GM23338 (cell line): ENCODE measurements around the gene HTR4.
"Not testable (repeated sequence)": the region's sequence is repeated elsewhere in the genome, so short reads cannot be mapped to it uniquely, and the experiment has no call there.

Experiments used
- CREB1 ChIP-seq: fragments of 250-450 bp; sonication (Bioruptor Pico); IDR thresholded peaks from 2 replicates; pipeline ENCODE4 v1.5.0; 2020; ENCODE audit warnings: low read depth, mild to moderate bottlenecking, moderate library complexity
- EZH2 ChIP-seq: fragments of 200-600 bp; sonication (generic); IDR thresholded peaks from one replicate; pipeline ENCODE4 v1.8.0; 2017; ENCODE audit warnings: antibody characterized with exemption, mild to moderate bottlenecking, low read depth; ENCODE audit not compliant: unreplicated experiment
- EZH2phosphoT487 ChIP-seq: fragments of 200-600 bp; sonication (generic); IDR thresholded peaks from one replicate; pipeline ENCODE4 v1.8.1; 2018; ENCODE audit warnings: antibody characterized with exemption; ENCODE audit not compliant: unreplicated experiment
- JUNB ChIP-seq: IDR thresholded peaks from one replicate; pipeline ENCODE4 v1.6.1; 2016; ENCODE audit warnings: antibody characterized with exemption; ENCODE audit not compliant: unreplicated experiment
- NANOG ChIP-seq: IDR thresholded peaks from 2 replicates; pipeline ENCODE4 v1.6.1; 2016; ENCODE audit warnings: antibody characterized with exemption, borderline replicate concordance
- POLR2AphosphoS5 ChIP-seq: IDR thresholded peaks from 2 replicates; pipeline ENCODE4 v1.6.1; 2016; ENCODE audit warnings: antibody characterized with exemption, low read depth
- REST ChIP-seq: IDR thresholded peaks from one replicate; pipeline ENCODE4 v1.6.1; 2018; ENCODE audit warnings: antibody characterized with exemption; ENCODE audit not compliant: unreplicated experiment
- ZNF114 ChIP-seq: fragments of 250-450 bp; sonication (Bioruptor Pico); IDR thresholded peaks from 2 replicates; pipeline ENCODE4 v1.5.0; 2020; ENCODE audit warnings: mild to moderate bottlenecking, moderate library complexity
- ZNF462 ChIP-seq: fragments of 250-450 bp; sonication (Bioruptor Pico); IDR thresholded peaks from 2 replicates; pipeline ENCODE4 v1.5.0; 2020; ENCODE audit warnings: mild to moderate bottlenecking, moderate library complexity
- TF ChIP-seq, protein P1 (sequence below), 2 experiments: fragments of 200-600 bp in 1 of 2; sonication (generic) in 1 of 2; conservative IDR thresholded peaks; 2 replicates each; pipeline versions ENCODE4 v1.5.1 to v1.6.1; 2016 to 2017; ENCODE audit warnings: antibody characterized with exemption in 2 of 2, low read depth in 2 of 2, mild to moderate bottlenecking in 2 of 2, moderate library complexity in 1 of 2
- TF ChIP-seq, protein P2 (sequence below): IDR thresholded peaks from 2 replicates; pipeline ENCODE4 v1.6.1; 2016; ENCODE audit warnings: antibody characterized with exemption

DNA sequence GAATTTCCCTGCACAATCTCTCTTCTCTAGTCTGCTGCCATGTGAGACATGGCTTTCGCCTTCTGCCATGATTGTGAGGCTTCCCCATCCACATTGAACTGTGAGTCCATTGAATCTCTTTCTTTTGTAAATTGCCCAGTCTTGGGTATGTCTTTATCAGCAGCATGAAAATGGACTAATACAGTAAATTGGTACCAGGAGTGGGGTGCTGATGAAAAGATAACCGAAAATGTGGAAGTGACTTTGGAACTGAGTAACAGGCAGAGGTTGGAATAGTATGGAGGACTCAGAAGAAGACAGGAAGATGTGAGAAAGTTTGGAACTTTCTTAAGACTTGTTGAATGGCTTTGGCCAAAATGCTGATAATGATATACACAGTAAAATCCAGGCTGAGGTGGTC lies 124.9 kb downstream of the HTR4 start:
- TF ChIP-seq, protein P1, sequence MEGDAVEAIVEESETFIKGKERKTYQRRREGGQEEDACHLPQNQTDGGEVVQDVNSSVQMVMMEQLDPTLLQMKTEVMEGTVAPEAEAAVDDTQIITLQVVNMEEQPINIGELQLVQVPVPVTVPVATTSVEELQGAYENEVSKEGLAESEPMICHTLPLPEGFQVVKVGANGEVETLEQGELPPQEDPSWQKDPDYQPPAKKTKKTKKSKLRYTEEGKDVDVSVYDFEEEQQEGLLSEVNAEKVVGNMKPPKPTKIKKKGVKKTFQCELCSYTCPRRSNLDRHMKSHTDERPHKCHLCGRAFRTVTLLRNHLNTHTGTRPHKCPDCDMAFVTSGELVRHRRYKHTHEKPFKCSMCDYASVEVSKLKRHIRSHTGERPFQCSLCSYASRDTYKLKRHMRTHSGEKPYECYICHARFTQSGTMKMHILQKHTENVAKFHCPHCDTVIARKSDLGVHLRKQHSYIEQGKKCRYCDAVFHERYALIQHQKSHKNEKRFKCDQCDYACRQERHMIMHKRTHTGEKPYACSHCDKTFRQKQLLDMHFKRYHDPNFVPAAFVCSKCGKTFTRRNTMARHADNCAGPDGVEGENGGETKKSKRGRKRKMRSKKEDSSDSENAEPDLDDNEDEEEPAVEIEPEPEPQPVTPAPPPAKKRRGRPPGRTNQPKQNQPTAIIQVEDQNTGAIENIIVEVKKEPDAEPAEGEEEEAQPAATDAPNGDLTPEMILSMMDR (conservative IDR thresholded peaks at IDR 0.05; ENCODE audit: low read depth in 2 of 2): not testable (repeated sequence)
- not testable (repeated sequence) for TF ChIP-seq REST; EZH2; POLR2AphosphoS5; EZH2phosphoT487; CREB1 (CRISPR knock-in tag); JUNB; ZNF114 (CRISPR knock-in tag); ZNF462 (CRISPR knock-in tag); NANOG
- TF ChIP-seq, protein P2, sequence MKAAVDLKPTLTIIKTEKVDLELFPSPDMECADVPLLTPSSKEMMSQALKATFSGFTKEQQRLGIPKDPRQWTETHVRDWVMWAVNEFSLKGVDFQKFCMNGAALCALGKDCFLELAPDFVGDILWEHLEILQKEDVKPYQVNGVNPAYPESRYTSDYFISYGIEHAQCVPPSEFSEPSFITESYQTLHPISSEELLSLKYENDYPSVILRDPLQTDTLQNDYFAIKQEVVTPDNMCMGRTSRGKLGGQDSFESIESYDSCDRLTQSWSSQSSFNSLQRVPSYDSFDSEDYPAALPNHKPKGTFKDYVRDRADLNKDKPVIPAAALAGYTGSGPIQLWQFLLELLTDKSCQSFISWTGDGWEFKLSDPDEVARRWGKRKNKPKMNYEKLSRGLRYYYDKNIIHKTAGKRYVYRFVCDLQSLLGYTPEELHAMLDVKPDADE: not testable (repeated sequence)
